HepG2 (cell line): ENCODE data around the gene ARHGAP12. TPM values are rescaled to one million over a fixed set of nuclear protein-coding genes. Genes with fewer than 3 reads are reported as not detected.
A peak's percentile ranks its signal among the peaks of the same experiment; 100 is the strongest.

ENCODE experiments used
- BRD4 ChIP-seq: sonication (generic); formaldehyde crosslinking; IDR thresholded peaks from 2 replicates; pipeline ENCODE4 v1.4.0; 2020; ENCODE audit warnings: missing genetic modification reagents
- FOSL2 ChIP-seq: sonication (generic); formaldehyde crosslinking; IDR thresholded peaks from 2 replicates; pipeline ENCODE4 v1.4.0; 2020; ENCODE audit warnings: missing genetic modification reagents
- FOXO1 ChIP-seq: sonication (generic); formaldehyde crosslinking; IDR thresholded peaks from 2 replicates; pipeline ENCODE4 v1.4.0; 2020; ENCODE audit warnings: missing genetic modification reagents
- HNF4A ChIP-seq: sonication (generic); formaldehyde crosslinking; IDR thresholded peaks from 2 replicates; pipeline ENCODE4 v1.4.0; 2020; ENCODE audit warnings: missing genetic modification reagents
- HNF4G ChIP-seq, 2 experiments: sonication (generic) in 1 of 2; formaldehyde crosslinking in 1 of 2; IDR thresholded peaks; 2 replicates each; pipeline versions ENCODE4 v1.4.0 to v1.6.1; 2011 to 2020; ENCODE audit warnings: borderline replicate concordance in 2 of 2, low read depth in 2 of 2, mild to moderate bottlenecking in 2 of 2, low read length in 1 of 2, missing genetic modification reagents in 1 of 2, moderate library complexity in 1 of 2
- JDP2 ChIP-seq: sonication (generic); formaldehyde crosslinking; IDR thresholded peaks from 2 replicates; pipeline ENCODE4 v1.8.1; 2022; ENCODE audit warnings: missing genetic modification reagents, borderline replicate concordance
- MYC ChIP-seq: sonication (generic); formaldehyde crosslinking; IDR thresholded peaks from 2 replicates; pipeline ENCODE4 v1.9.0; 2021; ENCODE audit warnings: missing genetic modification reagents, borderline replicate concordance
- PHF21A ChIP-seq: sonication (generic); formaldehyde crosslinking; IDR thresholded peaks from 2 replicates; pipeline ENCODE4 v1.5.0; 2020; ENCODE audit warnings: mild to moderate bottlenecking, missing genetic modification reagents
- POGZ ChIP-seq: sonication (generic); formaldehyde crosslinking; IDR thresholded peaks from 2 replicates; pipeline ENCODE4 v1.4.0; 2020; ENCODE audit warnings: mild to moderate bottlenecking, missing genetic modification reagents
- SCMH1 ChIP-seq: sonication (generic); formaldehyde crosslinking; IDR thresholded peaks from 2 replicates; pipeline ENCODE4 v1.9.0; 2021; ENCODE audit warnings: missing genetic modification reagents, mild to moderate bottlenecking, borderline replicate concordance
- TEAD3 ChIP-seq: optimal IDR thresholded peaks from 2 replicates; pipeline ENCODE3; 2016; ENCODE audit warnings: borderline replicate concordance
- TRIM24 ChIP-seq: sonication (generic); formaldehyde crosslinking; IDR thresholded peaks from 2 replicates; pipeline ENCODE4 v1.8.0; 2022; ENCODE audit warnings: mild to moderate bottlenecking, missing genetic modification reagents
- ZFP37 ChIP-seq: sonication (generic); formaldehyde crosslinking; IDR thresholded peaks from 2 replicates; pipeline ENCODE4 v1.4.0; 2020; ENCODE audit warnings: missing genetic modification reagents, borderline replicate concordance
- ZFY ChIP-seq: sonication (generic); formaldehyde crosslinking; IDR thresholded peaks from 2 replicates; pipeline ENCODE4 v1.4.0; 2020; ENCODE audit warnings: missing genetic modification reagents
- ZMYM4 ChIP-seq: sonication (generic); formaldehyde crosslinking; IDR thresholded peaks from 2 replicates; pipeline ENCODE4 v1.8.1; 2023; ENCODE audit warnings: mild to moderate bottlenecking, missing genetic modification reagents
- ZNF329 ChIP-seq: sonication (generic); formaldehyde crosslinking; IDR thresholded peaks from 2 replicates; pipeline ENCODE4 v1.9.0; 2021; ENCODE audit warnings: low read depth, mild to moderate bottlenecking, missing genetic modification reagents
- ZNF44 ChIP-seq: sonication (generic); formaldehyde crosslinking; IDR thresholded peaks from 2 replicates; pipeline ENCODE4 v1.5.1; 2020; ENCODE audit warnings: mild to moderate bottlenecking, missing genetic modification reagents
- ZNF501 ChIP-seq: sonication (generic); formaldehyde crosslinking; IDR thresholded peaks from 2 replicates; pipeline ENCODE4 v1.5.1; 2020; ENCODE audit warnings: mild to moderate bottlenecking, moderate library complexity, missing genetic modification reagents
- ZNF644 ChIP-seq: IDR thresholded peaks from 2 replicates; pipeline ENCODE4 v1.6.1; 2016; ENCODE audit warnings: low read depth
- ZNF687 ChIP-seq: sonication (generic); formaldehyde crosslinking; IDR thresholded peaks from 2 replicates; pipeline ENCODE4 v1.5.1; 2020; ENCODE audit warnings: mild to moderate bottlenecking, missing genetic modification reagents, moderate library complexity
- ZNF709 ChIP-seq: sonication (generic); formaldehyde crosslinking; IDR thresholded peaks from 2 replicates; pipeline ENCODE4 v1.5.0; 2020; ENCODE audit warnings: mild to moderate bottlenecking, missing genetic modification reagents
- polyA plus RNA-seq, 8 experiments: library from polyadenylated mRNA; depleted of rRNA in 3 of 8; stranded (reverse) in 7 of 8; unstranded in 1 of 8; fragments of >200 nt; fragmentation: Illumina TruSeq in 4 of 8; extraction: Trizol in 4 of 8; gene quantifications; 2 replicates each; pipeline versions ENCODE4 v1.2.1 to v1.2.3, GENCODE V29; 2011 to 2016; ENCODE audit warnings: low read depth in 4 of 8, missing spikeins in 1 of 8, mixed read lengths in 1 of 8; ENCODE audit not compliant: insufficient read depth in 1 of 8
- total RNA-seq, 5 experiments: library from RNA; depleted of rRNA; stranded (reverse); fragments of >200 nt; fragmentation: Illumina TruSeq; extraction: Trizol; gene quantifications; 2 replicates each; pipeline ENCODE4 v1.2.3, GENCODE V29; 2016; ENCODE audit warnings: low read depth in 1 of 5
- TF ChIP-seq, protein P1 (sequence below): IDR thresholded peaks from 2 replicates; pipeline ENCODE4 v1.4.0; 2020; ENCODE audit warnings: mild to moderate bottlenecking, missing genetic modification reagents
- TF ChIP-seq, protein P2 (sequence below): IDR thresholded peaks from 2 replicates; pipeline ENCODE4 v1.6.1; 2012; ENCODE audit warnings: inconsistent platforms

ARHGAP12 gene
- total and polyA plus RNA-seq, 2 of the 13 experiments (the other 11 are each of a cell fraction or from before 2014, with no cell fraction given) = 25.0 to 54.6 TPM

- TF ChIP-seq TEAD3 (CRISPR knock-in tag) (peak; percentile 29), ZNF709 (CRISPR knock-in tag) (no peak), ZMYM4 (CRISPR knock-in tag) (peak; percentile 43), ZFY (CRISPR knock-in tag) (peak; percentile 25; the same call in 1 of the 2 replicates), ZFP37 (no peak), TRIM24 (CRISPR knock-in tag) (peak; percentile 46; the same call in 1 of the 2 replicates), ZNF329 (CRISPR knock-in tag) (0 out of 2 replicates have a peak, but pooled peaks have one; percentile 31), PHF21A (CRISPR knock-in tag) (0 out of 2 replicates have a peak, but pooled peaks have one; percentile 13), JDP2 (CRISPR knock-in tag) (no peak), ZNF644 (CRISPR knock-in tag) (peak; percentile 59; the same call in 1 of the 2 replicates), SCMH1 (CRISPR knock-in tag) (no peak), ZNF501 (peak; percentile 25; the same call in 1 of the 2 replicates), MYC (CRISPR knock-in tag) (peak; percentile 64; the same call in 1 of the 2 replicates), FOXO1 (CRISPR knock-in tag) (no peak), HNF4G (IDR thresholded peaks at IDR 0.05; ENCODE audit: borderline replicate concordance, low read depth, low read length) (0 out of 2 replicates have a peak, but pooled peaks have one; percentile 9), HNF4G (CRISPR knock-in tag; IDR thresholded peaks at IDR 0.05; ENCODE audit: borderline replicate concordance, low read depth) (no peak), BRD4 (CRISPR knock-in tag) (no peak), POGZ (CRISPR knock-in tag) (peak; percentile 61; the same call in 1 of the 2 replicates), FOSL2 (CRISPR knock-in tag) (peak; percentile 48), HNF4A (CRISPR knock-in tag) (peak; percentile 50), ZNF687 (CRISPR knock-in tag) (peak; percentile 61), ZNF44 (no peak)
- TF ChIP-seq, protein P1, sequence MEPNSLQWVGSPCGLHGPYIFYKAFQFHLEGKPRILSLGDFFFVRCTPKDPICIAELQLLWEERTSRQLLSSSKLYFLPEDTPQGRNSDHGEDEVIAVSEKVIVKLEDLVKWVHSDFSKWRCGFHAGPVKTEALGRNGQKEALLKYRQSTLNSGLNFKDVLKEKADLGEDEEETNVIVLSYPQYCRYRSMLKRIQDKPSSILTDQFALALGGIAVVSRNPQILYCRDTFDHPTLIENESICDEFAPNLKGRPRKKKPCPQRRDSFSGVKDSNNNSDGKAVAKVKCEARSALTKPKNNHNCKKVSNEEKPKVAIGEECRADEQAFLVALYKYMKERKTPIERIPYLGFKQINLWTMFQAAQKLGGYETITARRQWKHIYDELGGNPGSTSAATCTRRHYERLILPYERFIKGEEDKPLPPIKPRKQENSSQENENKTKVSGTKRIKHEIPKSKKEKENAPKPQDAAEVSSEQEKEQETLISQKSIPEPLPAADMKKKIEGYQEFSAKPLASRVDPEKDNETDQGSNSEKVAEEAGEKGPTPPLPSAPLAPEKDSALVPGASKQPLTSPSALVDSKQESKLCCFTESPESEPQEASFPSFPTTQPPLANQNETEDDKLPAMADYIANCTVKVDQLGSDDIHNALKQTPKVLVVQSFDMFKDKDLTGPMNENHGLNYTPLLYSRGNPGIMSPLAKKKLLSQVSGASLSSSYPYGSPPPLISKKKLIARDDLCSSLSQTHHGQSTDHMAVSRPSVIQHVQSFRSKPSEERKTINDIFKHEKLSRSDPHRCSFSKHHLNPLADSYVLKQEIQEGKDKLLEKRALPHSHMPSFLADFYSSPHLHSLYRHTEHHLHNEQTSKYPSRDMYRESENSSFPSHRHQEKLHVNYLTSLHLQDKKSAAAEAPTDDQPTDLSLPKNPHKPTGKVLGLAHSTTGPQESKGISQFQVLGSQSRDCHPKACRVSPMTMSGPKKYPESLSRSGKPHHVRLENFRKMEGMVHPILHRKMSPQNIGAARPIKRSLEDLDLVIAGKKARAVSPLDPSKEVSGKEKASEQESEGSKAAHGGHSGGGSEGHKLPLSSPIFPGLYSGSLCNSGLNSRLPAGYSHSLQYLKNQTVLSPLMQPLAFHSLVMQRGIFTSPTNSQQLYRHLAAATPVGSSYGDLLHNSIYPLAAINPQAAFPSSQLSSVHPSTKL = peak; percentile 38; the same call in 1 of the 2 replicates
- TF ChIP-seq, protein P2, sequence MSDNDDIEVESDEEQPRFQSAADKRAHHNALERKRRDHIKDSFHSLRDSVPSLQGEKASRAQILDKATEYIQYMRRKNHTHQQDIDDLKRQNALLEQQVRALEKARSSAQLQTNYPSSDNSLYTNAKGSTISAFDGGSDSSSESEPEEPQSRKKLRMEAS = peak; percentile 63; the same call in 1 of the 2 replicates
These were observed 31.0 kb upstream of the ARHGAP12 start (continued) for GRCh38 chr10:31959461-31960173.
